Right lung (tissue), 5 donors: ENCODE measurements around the gene GOLGA6C. TPM values are rescaled to one million over a fixed set of nuclear protein-coding genes. Genes with fewer than 3 reads are reported as not detected.
"Not testable (repeated sequence)": the region's sequence is repeated elsewhere in the genome, so short reads cannot be mapped to it uniquely, and the experiment has no call there.

ENCODE experiments used
- DNase-seq, 2 donors: peaks; one replicate each; pipeline ENCODE4 v3.0.0-alpha.2; 2013
- polyA plus RNA-seq, 5 donors: library from polyadenylated mRNA; unstranded; fragments of 120-200 nt; gene quantifications; one replicate each; pipeline versions ENCODE4 v1.2.1 to v1.2.3, GENCODE V29; 2013; ENCODE audit warnings: inconsistent platforms in 1 of 5, low replicate concordance in 1 of 5; ENCODE audit not compliant: insufficient read length in 5 of 5, insufficient read depth in 1 of 5

Gene GOLGA6C
- polyA plus RNA-seq, 5 donors: not detected

DNA sequence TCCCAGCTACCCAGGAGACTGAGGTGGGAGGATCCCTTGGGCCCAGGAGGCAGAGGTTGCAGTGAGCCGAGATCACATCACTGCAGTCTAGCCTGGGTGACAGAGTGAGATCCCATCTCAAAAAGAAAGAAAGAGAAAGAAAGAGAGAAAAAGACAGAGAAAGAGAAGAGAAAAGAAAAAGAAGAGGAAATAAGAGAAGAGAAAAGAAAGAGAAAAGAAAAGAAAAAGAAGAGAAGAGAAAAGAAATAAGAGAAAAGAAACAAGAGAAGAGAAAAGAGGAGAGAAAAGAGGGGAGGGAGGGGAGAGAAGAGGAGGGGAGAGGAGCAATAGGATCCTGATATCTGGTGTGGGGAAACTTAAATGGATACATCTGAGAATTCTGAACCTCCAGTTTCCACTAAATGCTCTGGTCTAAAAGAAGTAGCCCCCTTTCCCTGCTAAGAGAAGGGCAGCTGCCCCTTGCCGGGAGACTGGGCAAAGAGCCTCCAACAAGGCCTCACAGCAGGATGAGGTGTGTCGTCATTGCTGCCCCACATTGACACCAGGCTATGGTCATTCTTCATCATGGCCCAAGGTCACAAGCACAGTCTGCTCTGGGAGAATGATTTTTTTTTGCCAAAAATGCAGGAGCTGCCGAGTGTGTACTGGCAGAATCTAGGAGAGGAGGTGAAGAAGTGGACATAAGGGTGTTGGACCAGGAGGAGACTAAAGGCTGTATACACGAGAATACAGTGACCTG, 56.6 kb downstream of the GOLGA6C start:
- no peak for DNase-seq

DNA sequence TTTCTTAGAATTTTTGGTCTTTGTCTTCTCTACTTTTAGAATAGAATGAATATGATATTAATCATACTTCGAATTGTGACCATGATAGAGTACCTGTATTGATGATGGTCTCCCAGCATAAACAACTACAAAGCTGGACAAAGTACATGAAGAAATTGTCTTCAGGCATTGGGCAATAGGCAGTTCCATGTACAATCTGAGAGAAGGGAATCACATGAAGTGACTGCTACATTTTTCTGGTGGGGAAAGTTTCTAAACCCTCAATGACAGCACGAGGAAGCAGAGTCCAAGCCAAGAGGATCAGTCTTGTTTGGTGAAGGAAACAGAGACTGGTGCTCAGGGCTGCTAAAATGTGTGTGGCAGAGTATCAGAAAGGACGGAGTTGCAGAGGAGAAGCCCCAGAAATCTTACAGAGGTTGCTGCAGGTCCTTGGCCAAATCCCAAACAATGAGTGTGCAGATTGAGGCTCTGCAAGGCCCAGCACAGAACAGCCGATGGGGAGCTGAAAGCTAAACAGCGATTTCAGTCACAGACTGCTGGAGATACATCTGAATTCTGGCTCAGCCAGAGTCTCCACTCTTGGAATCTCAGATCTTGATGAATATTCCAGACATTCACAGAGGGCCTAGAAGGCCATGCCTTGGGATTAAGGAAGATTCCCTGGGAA, 61.2 kb downstream of the GOLGA6C start:
- DNase-seq: not testable (repeated sequence)

Other genes with a start within 250 kb of the GOLGA6C start
- 10 to 100 TPM; 11.1 to 16.3 (median 11.9) TPM for gene PPCDC, start 234.7 kb upstream of the GOLGA6C start, polyA plus RNA-seq
- gene C15orf39, start 56.5 kb upstream of the GOLGA6C start, polyA plus RNA-seq: 10 to 100 TPM in 4 of 5 donors, 1 to 10 TPM in 1; 7.2 to 17.3 (median 10.7) TPM
- under 1 TPM; 0.14 to 0.33 (median 0.23) TPM for gene GOLGA6D, start 24.5 kb downstream of the GOLGA6C start, polyA plus RNA-seq
- gene COMMD4, start 77.7 kb downstream of the GOLGA6C start, polyA plus RNA-seq: 10 to 100 TPM; 69.6 to 88.0 (median 73.7) TPM
- 10 to 100 TPM; 24.0 to 35.1 (median 31.7) TPM for gene NEIL1, start 88.7 kb downstream of the GOLGA6C start, polyA plus RNA-seq
- gene MAN2C1, start 110.3 kb downstream of the GOLGA6C start, polyA plus RNA-seq: 100 to 1,000 TPM; 118 to 221 (median 170) TPM
- 10 to 100 TPM; 50.0 to 63.7 (median 60.6) TPM for gene SIN3A, start 193.4 kb downstream of the GOLGA6C start, polyA plus RNA-seq